HG03558 (cell line): Measurements from ENCODE around the gene RNF169.
"Not testable (repeated sequence)": the region's sequence is repeated elsewhere in the genome, so short reads cannot be mapped to it uniquely, and the experiment has no call there.

Experiments used
- ATAC-seq: cut with Tn5 transposase; IDR thresholded peaks from one replicate; pipeline ENCODE4 v1.9.1; 2021; ENCODE audit warnings: moderate number of reproducible peaks; ENCODE audit not compliant: unreplicated experiment; ENCODE audit errors: extremely low read depth

The RNF169 gene

GRCh38 chr11:74816664-74817063 is 68.0 kb downstream of the RNF169 start:
- ATAC-seq = no peak

GRCh38 chr11:74818283-74818946 is 69.8 kb downstream of the RNF169 start:
- no peak for ATAC-seq

GRCh38 chr11:74819400-74819799 is 70.8 kb downstream of the RNF169 start:
- no peak for ATAC-seq

- ATAC-seq = no peak
Measured at GRCh38 chr11:74820763-74821162, 72.1 kb downstream of the RNF169 start.

- ATAC-seq = no peak
Measured at GRCh38 chr11:74822170-74822569, 73.5 kb downstream of the RNF169 start.

- ATAC-seq = no peak
Measured at GRCh38 chr11:74824285-74824982, 75.8 kb downstream of the RNF169 start.

GRCh38 chr11:74825596-74825995 is 76.9 kb downstream of the RNF169 start:
- ATAC-seq = not testable (repeated sequence)

- no peak for ATAC-seq
Measured at GRCh38 chr11:74826901-74827300, 78.3 kb downstream of the RNF169 start.

GRCh38 chr11:74837191-74837590 is 88.5 kb downstream of the RNF169 start:
- no peak for ATAC-seq

- no peak for ATAC-seq
Measured at GRCh38 chr11:74838188-74838587, 89.5 kb downstream of the RNF169 start.

- ATAC-seq = no peak
Measured at GRCh38 chr11:74839446-74839845, 90.8 kb downstream of the RNF169 start.

- ATAC-seq = no peak
Measured at GRCh38 chr11:74839971-74840370, 91.3 kb downstream of the RNF169 start.

- no peak for ATAC-seq
Measured at GRCh38 chr11:74840486-74840885, 91.8 kb downstream of the RNF169 start.

GRCh38 chr11:74842967-74843366 is 94.3 kb downstream of the RNF169 start:
- no peak for ATAC-seq

- no peak for ATAC-seq
Measured at GRCh38 chr11:74844072-74844471, 95.4 kb downstream of the RNF169 start.

GRCh38 chr11:74844865-74845264 is 96.2 kb downstream of the RNF169 start:
- ATAC-seq = no peak

GRCh38 chr11:74845978-74846517 is 97.4 kb downstream of the RNF169 start:
- ATAC-seq = no peak

GRCh38 chr11:74846770-74847169 is 98.1 kb downstream of the RNF169 start:
- no peak for ATAC-seq

GRCh38 chr11:74847395-74847794 is 98.7 kb downstream of the RNF169 start:
- ATAC-seq = no peak

- ATAC-seq = no peak
Measured at GRCh38 chr11:74847895-74848294, 99.2 kb downstream of the RNF169 start.

- no peak for ATAC-seq
Measured at GRCh38 chr11:74849525-74850391, 101.1 kb downstream of the RNF169 start.
